ENCODE results near the gene FANCI. TPM values are rescaled to one million over a fixed set of nuclear protein-coding genes. Genes with fewer than 3 reads are reported as not detected.

Gene FANCI
- total and polyA plus RNA-seq, 8 donors: 19.8 to 56.3 (median 34.2) TPM

DNA sequence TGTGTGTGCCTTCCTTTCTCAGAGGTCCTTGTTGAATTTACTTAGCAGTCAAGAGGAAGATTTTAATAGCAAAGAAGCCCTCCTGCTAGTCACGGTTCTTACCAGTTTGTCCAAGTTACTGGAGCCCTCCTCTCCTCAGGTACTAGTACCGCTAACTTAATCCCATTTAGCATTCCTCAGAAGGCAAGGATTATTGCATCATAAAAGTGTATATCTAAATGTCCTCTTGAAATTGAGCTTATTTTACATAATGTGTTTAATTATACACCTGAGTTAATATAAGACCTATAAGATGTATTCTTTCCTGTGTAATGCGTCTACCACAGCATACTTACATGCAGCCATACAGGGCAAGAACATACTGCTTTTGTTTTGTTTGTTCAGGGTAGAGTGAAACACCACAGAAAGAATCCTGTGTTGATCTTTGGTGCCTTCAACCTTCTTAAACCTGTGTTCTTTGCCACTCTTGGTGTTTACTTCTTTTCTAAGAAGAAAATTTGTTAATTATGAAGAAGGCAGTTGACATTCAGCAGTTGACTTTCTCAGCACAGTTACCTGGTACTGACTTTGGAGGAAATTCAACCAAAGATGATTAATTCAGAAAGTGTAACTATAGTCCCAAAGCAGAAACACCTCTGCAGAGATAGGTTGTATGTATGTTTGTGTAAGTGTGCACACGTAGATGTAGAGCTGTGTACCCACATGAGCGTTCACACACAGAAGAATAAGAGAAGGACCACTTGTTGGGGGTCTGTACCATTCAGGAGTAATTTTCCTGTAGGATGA, 57.7 kb downstream of the FANCI start:
- intact Hi-C loops (cut with DNase I): loop anchor here in 1 of 2 donors (10.0 kb wide), 1 partner anchor 97 kb away; no protein-coding TSS in a partner anchor
- DNase-seq (no peak), ATAC-seq (peak; percentile 57)
- TF ChIP-seq, protein P1, sequence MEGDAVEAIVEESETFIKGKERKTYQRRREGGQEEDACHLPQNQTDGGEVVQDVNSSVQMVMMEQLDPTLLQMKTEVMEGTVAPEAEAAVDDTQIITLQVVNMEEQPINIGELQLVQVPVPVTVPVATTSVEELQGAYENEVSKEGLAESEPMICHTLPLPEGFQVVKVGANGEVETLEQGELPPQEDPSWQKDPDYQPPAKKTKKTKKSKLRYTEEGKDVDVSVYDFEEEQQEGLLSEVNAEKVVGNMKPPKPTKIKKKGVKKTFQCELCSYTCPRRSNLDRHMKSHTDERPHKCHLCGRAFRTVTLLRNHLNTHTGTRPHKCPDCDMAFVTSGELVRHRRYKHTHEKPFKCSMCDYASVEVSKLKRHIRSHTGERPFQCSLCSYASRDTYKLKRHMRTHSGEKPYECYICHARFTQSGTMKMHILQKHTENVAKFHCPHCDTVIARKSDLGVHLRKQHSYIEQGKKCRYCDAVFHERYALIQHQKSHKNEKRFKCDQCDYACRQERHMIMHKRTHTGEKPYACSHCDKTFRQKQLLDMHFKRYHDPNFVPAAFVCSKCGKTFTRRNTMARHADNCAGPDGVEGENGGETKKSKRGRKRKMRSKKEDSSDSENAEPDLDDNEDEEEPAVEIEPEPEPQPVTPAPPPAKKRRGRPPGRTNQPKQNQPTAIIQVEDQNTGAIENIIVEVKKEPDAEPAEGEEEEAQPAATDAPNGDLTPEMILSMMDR (IDR thresholded peaks at IDR 0.05): no peak
- Histone ChIP-seq H3K36me3 (peaks cover 0 to 24% of the 10 kb centered on the region in 2 donors), H3K9me3 (no peaks in the 10 kb centered on the region), H3K4me3 (no peak overlapping the region), H3K27ac (no peak overlapping the region), H3K27me3 (no peaks in the 10 kb centered on the region), H3K4me1 (no peaks in the 10 kb centered on the region)

GRCh38 chr15:89303986-89304385, 60.2 kb downstream of the FANCI start:
- H3K27me3 ChIP-seq: no peaks in the 10 kb centered on the region
- DNase-seq (no peak), ATAC-seq (no peak)
- TF ChIP-seq, protein P1 (IDR thresholded peaks at IDR 0.05): no peak
- H3K36me3 ChIP-seq: peaks cover 0 to 24% of the 10 kb centered on the region in 2 donors
- H3K4me3 ChIP-seq: no peak overlapping the region
- H3K27ac ChIP-seq: no peak overlapping the region
- intact Hi-C loops (cut with DNase I): loop anchor here in 1 of 2 donors (10.0 kb wide), 1 partner anchor 99 kb away; no protein-coding TSS in a partner anchor
- no peaks in the 10 kb centered on the region for H3K9me3 ChIP-seq
- no peaks in the 10 kb centered on the region for H3K4me1 ChIP-seq

- Histone ChIP-seq H3K36me3 (peaks cover 0 to 24% of the 10 kb centered on the region in 2 donors), H3K27ac (no peak overlapping the region), H3K27me3 (no peaks in the 10 kb centered on the region), H3K4me1 (no peaks in the 10 kb centered on the region), H3K9me3 (no peaks in the 10 kb centered on the region), H3K4me3 (no peak overlapping the region)
- TF ChIP-seq, protein P1 (IDR thresholded peaks at IDR 0.05): no peak
- DNase-seq: no peak
- no peak for ATAC-seq
- intact Hi-C loops (cut with DNase I): loop anchor here in 1 of 2 donors (10.0 kb wide), 1 partner anchor 101 kb away; no protein-coding TSS in a partner anchor
These were observed 61.6 kb downstream of the FANCI start for GRCh38 chr15:89305395-89305794.

- Histone ChIP-seq H3K9me3 (no peaks in the 10 kb centered on the region), H3K27me3 (no peaks in the 10 kb centered on the region), H3K27ac (no peak overlapping the region), H3K4me3 (no peak overlapping the region), H3K36me3 (peaks cover 0 to 12% of the 10 kb centered on the region in 2 donors), H3K4me1 (no peaks in the 10 kb centered on the region)
- ATAC-seq (peak; percentile 75), DNase-seq (no peak)
- intact Hi-C loops (cut with DNase I): loop anchor here in 1 of 2 donors (10.0 kb wide), 1 partner anchor 102 kb away; no protein-coding TSS in a partner anchor
- TF ChIP-seq, protein P1 (IDR thresholded peaks at IDR 0.05): no peak
These were observed 63.3 kb downstream of the FANCI start for GRCh38 chr15:89307046-89307587.

- Histone ChIP-seq H3K9me3 (no peaks in the 10 kb centered on the region), H3K27ac (no peak overlapping the region), H3K4me3 (no peak overlapping the region), H3K27me3 (no peaks in the 10 kb centered on the region), H3K4me1 (no peaks in the 10 kb centered on the region), H3K36me3 (peaks cover 0 to 17% of the 10 kb centered on the region in 2 donors)
- DNase-seq (no peak), ATAC-seq (peak; percentile 50)
- intact Hi-C loops (cut with DNase I): loop anchor here in 1 of 2 donors (10.0 kb wide), 1 partner anchor 103 kb away; no protein-coding TSS in a partner anchor
- TF ChIP-seq, protein P1 (IDR thresholded peaks at IDR 0.05): no peak
These were observed 64.0 kb downstream of the FANCI start for GRCh38 chr15:89307791-89308190.

Measured in left lung (tissue), 10 donors.